Measurements from ENCODE around the gene ST7. TPM values are rescaled to one million over a fixed set of nuclear protein-coding genes. Genes with fewer than 3 reads are reported as not detected.
"Not testable (repeated sequence)": the region's sequence is repeated elsewhere in the genome, so short reads cannot be mapped to it uniquely, and the experiment has no call there.

ST7 gene
- total and polyA plus RNA-seq, 2 experiments from 2014 or later: 9.9 to 18.3 TPM

DNA sequence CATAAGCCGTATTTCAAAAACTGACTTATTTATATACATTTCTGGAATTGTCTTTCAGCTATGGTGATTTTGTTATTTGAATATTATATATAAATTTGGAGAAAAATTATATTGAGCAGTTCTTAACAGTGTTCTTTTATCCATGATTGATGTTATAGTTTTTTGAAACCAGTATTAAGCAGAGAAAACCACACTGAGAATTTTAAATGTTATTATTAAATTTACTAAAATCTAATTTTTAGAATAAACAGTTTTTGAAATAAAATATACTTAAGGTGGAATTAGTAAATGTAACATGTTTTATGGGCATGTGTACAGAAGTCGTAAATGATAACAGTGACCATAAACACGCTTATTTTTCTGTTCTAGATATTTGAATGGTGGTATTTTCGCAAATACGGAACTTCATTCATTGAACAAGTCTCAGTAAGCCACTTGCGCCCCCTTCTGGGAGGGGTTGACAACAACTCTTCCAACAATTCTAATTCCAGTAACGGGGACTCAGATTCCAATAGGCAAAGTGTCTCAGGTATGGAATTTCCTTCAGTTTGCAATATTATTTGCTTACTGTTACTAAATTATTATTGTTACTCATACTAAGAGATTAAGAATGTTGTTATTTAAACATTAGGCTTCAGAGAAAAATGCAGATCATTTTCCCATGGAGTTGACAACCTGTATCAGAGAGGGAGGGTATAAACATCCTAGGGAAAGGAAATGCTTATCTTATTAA is 166.1 kb downstream of the ST7 start:
- Histone ChIP-seq H2AFZ (no peak overlapping the region), H3K4me2 (peak overlapping the region; percentile 72), H3K79me2 (replicated peaks; ENCODE audit: insufficient read depth) (no peaks in the 10 kb centered on the region), H3K27me3 (ENCODE audit: insufficient read depth) (no peaks in the 10 kb centered on the region), H3K4me1 (ENCODE audit: insufficient read depth) (peaks cover 22% of the 10 kb centered on the region), H3K27ac (ENCODE audit: low read depth) (no peak overlapping the region), H4K20me1 (replicated peaks; ENCODE audit: insufficient read depth) (no peaks in the 10 kb centered on the region), H3K9me2 (ENCODE audit: insufficient read depth) (no peaks in the 10 kb centered on the region), H3K36me3 (ENCODE audit: insufficient read depth) (no peaks in the 10 kb centered on the region), H3K4me3 (peak overlapping the region; percentile 34), H3F3A (replicated peaks; ENCODE audit: low read depth) (no peaks in the 10 kb centered on the region)
- H3K36me3 Mint-ChIP-seq (ENCODE audit: low read depth): no peaks in the 10 kb centered on the region
- no peaks in the 10 kb centered on the region for H3K9me3 Mint-ChIP-seq
- peak overlapping the region; percentile 57; the same call in 2 of the 3 replicates for H3K4me3 Mint-ChIP-seq
- no peak overlapping the region for H3K27ac Mint-ChIP-seq
- DNase-seq (ENCODE audit: low spot score) (peak; percentile 90), ATAC-seq (peak; percentile 60; the same call in 2 of the 3 replicates)
- H3K4me1 Mint-ChIP-seq: peaks cover 31% of the 10 kb centered on the region
- no peaks in the 10 kb centered on the region for H3K27me3 Mint-ChIP-seq (ENCODE audit: insufficient read depth, low read depth, poor library complexity)
- TF ChIP-seq EZH2 (IDR thresholded peaks at IDR 0.05; ENCODE audit: low read depth, unreplicated experiment) (no peak), POLR2AphosphoS5 (IDR thresholded peaks at IDR 0.05; ENCODE audit: low read depth) (no peak), ZNF331 (CRISPR knock-in tag; IDR thresholded peaks at IDR 0.05; ENCODE audit: low read depth) (no peak), EZH2phosphoT487 (IDR thresholded peaks at IDR 0.05; ENCODE audit: unreplicated experiment) (no peak)
- TF ChIP-seq, protein P1, sequence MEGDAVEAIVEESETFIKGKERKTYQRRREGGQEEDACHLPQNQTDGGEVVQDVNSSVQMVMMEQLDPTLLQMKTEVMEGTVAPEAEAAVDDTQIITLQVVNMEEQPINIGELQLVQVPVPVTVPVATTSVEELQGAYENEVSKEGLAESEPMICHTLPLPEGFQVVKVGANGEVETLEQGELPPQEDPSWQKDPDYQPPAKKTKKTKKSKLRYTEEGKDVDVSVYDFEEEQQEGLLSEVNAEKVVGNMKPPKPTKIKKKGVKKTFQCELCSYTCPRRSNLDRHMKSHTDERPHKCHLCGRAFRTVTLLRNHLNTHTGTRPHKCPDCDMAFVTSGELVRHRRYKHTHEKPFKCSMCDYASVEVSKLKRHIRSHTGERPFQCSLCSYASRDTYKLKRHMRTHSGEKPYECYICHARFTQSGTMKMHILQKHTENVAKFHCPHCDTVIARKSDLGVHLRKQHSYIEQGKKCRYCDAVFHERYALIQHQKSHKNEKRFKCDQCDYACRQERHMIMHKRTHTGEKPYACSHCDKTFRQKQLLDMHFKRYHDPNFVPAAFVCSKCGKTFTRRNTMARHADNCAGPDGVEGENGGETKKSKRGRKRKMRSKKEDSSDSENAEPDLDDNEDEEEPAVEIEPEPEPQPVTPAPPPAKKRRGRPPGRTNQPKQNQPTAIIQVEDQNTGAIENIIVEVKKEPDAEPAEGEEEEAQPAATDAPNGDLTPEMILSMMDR (conservative IDR thresholded peaks at IDR 0.05; ENCODE audit: low read depth in 2 of 2): peak; percentile 94 to 95
- TF ChIP-seq, protein P2, sequence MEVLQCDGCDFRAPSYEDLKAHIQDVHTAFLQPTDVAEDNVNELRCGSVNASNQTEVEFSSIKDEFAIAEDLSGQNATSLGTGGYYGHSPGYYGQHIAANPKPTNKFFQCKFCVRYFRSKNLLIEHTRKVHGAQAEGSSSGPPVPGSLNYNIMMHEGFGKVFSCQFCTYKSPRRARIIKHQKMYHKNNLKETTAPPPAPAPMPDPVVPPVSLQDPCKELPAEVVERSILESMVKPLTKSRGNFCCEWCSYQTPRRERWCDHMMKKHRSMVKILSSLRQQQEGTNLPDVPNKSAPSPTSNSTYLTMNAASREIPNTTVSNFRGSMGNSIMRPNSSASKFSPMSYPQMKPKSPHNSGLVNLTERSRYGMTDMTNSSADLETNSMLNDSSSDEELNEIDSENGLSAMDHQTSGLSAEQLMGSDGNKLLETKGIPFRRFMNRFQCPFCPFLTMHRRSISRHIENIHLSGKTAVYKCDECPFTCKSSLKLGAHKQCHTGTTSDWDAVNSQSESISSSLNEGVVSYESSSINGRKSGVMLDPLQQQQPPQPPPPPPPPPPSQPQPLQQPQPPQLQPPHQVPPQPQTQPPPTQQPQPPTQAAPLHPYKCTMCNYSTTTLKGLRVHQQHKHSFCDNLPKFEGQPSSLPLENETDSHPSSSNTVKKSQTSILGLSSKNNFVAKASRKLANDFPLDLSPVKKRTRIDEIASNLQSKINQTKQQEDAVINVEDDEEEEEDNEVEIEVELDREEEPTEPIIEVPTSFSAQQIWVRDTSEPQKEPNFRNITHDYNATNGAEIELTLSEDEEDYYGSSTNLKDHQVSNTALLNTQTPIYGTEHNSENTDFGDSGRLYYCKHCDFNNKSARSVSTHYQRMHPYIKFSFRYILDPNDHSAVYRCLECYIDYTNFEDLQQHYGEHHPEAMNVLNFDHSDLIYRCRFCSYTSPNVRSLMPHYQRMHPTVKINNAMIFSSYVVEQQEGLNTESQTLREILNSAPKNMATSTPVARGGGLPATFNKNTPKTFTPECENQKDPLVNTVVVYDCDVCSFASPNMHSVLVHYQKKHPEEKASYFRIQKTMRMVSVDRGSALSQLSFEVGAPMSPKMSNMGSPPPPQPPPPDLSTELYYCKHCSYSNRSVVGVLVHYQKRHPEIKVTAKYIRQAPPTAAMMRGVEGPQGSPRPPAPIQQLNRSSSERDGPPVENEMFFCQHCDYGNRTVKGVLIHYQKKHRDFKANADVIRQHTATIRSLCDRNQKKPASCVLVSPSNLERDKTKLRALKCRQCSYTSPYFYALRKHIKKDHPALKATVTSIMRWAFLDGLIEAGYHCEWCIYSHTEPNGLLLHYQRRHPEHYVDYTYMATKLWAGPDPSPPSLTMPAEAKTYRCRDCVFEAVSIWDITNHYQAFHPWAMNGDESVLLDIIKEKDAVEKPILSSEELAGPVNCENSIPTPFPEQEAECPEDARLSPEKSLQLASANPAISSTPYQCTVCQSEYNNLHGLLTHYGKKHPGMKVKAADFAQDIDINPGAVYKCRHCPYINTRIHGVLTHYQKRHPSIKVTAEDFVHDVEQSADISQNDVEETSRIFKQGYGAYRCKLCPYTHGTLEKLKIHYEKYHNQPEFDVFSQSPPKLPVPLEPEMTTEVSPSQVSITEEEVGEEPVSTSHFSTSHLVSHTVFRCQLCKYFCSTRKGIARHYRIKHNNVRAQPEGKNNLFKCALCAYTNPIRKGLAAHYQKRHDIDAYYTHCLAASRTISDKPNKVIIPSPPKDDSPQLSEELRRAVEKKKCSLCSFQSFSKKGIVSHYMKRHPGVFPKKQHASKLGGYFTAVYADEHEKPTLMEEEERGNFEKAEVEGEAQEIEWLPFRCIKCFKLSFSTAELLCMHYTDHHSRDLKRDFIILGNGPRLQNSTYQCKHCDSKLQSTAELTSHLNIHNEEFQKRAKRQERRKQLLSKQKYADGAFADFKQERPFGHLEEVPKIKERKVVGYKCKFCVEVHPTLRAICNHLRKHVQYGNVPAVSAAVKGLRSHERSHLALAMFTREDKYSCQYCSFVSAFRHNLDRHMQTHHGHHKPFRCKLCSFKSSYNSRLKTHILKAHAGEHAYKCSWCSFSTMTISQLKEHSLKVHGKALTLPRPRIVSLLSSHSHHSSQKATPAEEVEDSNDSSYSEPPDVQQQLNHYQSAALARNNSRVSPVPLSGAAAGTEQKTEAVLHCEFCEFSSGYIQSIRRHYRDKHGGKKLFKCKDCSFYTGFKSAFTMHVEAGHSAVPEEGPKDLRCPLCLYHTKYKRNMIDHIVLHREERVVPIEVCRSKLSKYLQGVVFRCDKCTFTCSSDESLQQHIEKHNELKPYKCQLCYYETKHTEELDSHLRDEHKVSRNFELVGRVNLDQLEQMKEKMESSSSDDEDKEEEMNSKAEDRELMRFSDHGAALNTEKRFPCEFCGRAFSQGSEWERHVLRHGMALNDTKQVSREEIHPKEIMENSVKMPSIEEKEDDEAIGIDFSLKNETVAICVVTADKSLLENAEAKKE (CRISPR knock-in tag; IDR thresholded peaks at IDR 0.05): no peak

DNA sequence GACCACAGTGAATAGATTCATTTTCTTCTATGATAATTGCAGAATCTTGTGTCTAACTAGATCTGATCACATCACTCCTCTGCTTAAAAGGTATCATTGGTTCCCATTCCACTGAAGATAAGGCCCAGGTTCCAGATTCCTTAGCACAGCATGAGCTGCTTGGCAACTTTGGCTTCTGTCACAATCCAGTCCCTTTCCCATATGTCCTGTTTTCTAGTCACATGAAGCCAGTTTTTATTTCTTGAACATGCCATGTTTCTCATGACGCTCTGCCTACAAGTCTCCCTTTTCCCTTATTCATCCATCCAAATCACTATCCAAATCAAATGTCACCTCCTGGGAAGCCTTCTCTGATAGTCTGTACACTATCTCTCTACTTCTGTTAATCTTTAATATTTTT is 167.0 kb downstream of the ST7 start:
- H3F3A ChIP-seq (replicated peaks; ENCODE audit: low read depth); H3K4me3 Mint-ChIP-seq; H3K27me3 Mint-ChIP-seq (ENCODE audit: insufficient read depth, low read depth, poor library complexity); H3K27ac Mint-ChIP-seq; H3K4me2 ChIP-seq; H3K36me3 Mint-ChIP-seq (ENCODE audit: low read depth); H3K27ac ChIP-seq (ENCODE audit: low read depth); H3K9me3 Mint-ChIP-seq; DNase-seq (ENCODE audit: low spot score); H3K4me3 ChIP-seq; H2AFZ ChIP-seq; H3K27me3 ChIP-seq (ENCODE audit: insufficient read depth); ATAC-seq; H3K36me3 ChIP-seq (ENCODE audit: insufficient read depth); H3K9me2 ChIP-seq (ENCODE audit: insufficient read depth); H3K79me2 ChIP-seq (replicated peaks; ENCODE audit: insufficient read depth); H4K20me1 ChIP-seq (replicated peaks; ENCODE audit: insufficient read depth): not testable (repeated sequence)
- H3K4me1 Mint-ChIP-seq: peaks cover 33% of the 10 kb centered on the region
- H3K4me1 ChIP-seq (ENCODE audit: insufficient read depth): peaks cover 22% of the 10 kb centered on the region

DNA sequence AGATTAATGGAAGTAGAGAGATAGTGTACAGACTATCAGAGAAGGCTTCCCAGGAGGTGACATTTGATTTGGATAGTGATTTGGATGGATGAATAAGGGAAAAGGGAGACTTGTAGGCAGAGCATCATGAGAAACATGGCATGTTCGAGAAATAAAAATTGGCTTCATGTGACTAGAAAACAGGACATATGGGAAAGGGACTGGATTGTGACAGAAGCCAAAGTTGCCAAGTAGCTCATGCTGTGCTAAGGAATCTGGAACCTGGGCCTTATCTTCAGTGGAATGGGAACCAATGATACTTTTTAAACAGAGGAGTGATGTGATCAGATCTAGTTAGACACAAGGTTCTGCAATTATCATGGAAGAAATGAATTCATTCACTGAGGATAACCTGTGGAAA is 168.7 kb downstream of the ST7 start:
- H3F3A ChIP-seq (replicated peaks; ENCODE audit: low read depth); H3K79me2 ChIP-seq (replicated peaks; ENCODE audit: insufficient read depth); H3K27me3 Mint-ChIP-seq (ENCODE audit: insufficient read depth, low read depth, poor library complexity); H3K36me3 ChIP-seq (ENCODE audit: insufficient read depth); H3K4me2 ChIP-seq; H3K4me3 Mint-ChIP-seq; H3K36me3 Mint-ChIP-seq (ENCODE audit: low read depth); DNase-seq (ENCODE audit: low spot score); ATAC-seq; H3K4me3 ChIP-seq; H4K20me1 ChIP-seq (replicated peaks; ENCODE audit: insufficient read depth); H3K9me3 Mint-ChIP-seq; H3K27me3 ChIP-seq (ENCODE audit: insufficient read depth); H2AFZ ChIP-seq; H3K9me2 ChIP-seq (ENCODE audit: insufficient read depth); H3K27ac Mint-ChIP-seq; H3K27ac ChIP-seq (ENCODE audit: low read depth): not testable (repeated sequence)
- peaks cover 29% of the 10 kb centered on the region for H3K4me1 ChIP-seq (ENCODE audit: insufficient read depth)
- H3K4me1 Mint-ChIP-seq: peaks cover 34% of the 10 kb centered on the region
